Ishikawa (cell line): Measurements from ENCODE around the gene NKD1.

ENCODE experiments used
- FOXM1 ChIP-seq: IDR thresholded peaks from 2 replicates; pipeline ENCODE4 v1.6.1; 2012; ENCODE audit warnings: low read depth, borderline replicate concordance
- REST ChIP-seq: IDR thresholded peaks from 2 replicates; pipeline ENCODE4 v1.6.1; 2012; ENCODE audit warnings: low read depth, mild to moderate bottlenecking
- ZBTB7A ChIP-seq: IDR thresholded peaks from 2 replicates; pipeline ENCODE4 v1.6.1; 2012; ENCODE audit warnings: low read depth

- TF ChIP-seq REST (no peak), ZBTB7A (no peak), FOXM1 (no peak)
These were observed 135.6 kb downstream of the NKD1 start for GRCh38 chr16:50683689-50684374.
